BE2C (cell line): ENCODE measurements around the gene TTC6.

Source experiments
- DNase-seq: peaks from one replicate; pipeline ENCODE4 v3.0.0-alpha.2; 2020
- H3K27me3 ChIP-seq: fragments of 250-450 bp; sonication (Bioruptor Pico); 2 replicates; pipeline ENCODE4 v1.5.1; 2020; ENCODE audit warnings: mild to moderate bottlenecking
- H3K36me3 ChIP-seq: fragments of 250-450 bp; sonication (Bioruptor Pico); 2 replicates; pipeline ENCODE4 v1.5.1; 2020; ENCODE audit warnings: mild to moderate bottlenecking
- H3K4me1 ChIP-seq: fragments of 250-450 bp; sonication (Bioruptor Pico); 2 replicates; pipeline ENCODE4 v1.5.1; 2020
- H3K4me3 ChIP-seq: 2 replicates; pipeline ENCODE4 v1.5.1; 2011; ENCODE audit warnings: low read depth, low read length
- H3K9me3 ChIP-seq: fragments of 250-450 bp; sonication (Bioruptor Pico); 2 replicates; pipeline ENCODE4 v1.5.1; 2020
- TF ChIP-seq, protein P1 (sequence below): IDR thresholded peaks from 2 replicates; pipeline ENCODE4 v1.5.1; 2012; ENCODE audit warnings: mild to moderate bottlenecking, low read depth, low read length

The TTC6 gene

DNA sequence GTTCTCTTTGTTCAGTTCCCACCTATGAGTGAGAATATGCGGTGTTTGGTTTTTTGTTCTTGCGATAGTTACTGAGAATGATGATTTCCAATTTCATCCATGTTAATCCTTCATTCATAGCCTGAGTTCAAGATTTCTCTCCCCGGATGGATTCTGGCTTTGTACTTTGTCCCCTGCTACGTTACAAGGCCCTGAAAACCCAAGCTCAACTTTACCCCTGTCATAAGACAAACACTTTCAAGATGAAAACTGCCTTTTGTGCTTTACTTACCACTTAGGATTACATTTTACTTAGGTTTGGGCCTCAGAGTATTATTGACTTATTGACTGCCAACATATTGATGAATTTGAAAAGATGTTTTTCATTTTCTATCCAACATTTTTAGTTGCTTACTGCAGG lies 36.7 kb upstream of the TTC6 start:
- Histone ChIP-seq H3K4me3 (no peak overlapping the region), H3K27me3 (no peaks in the 10 kb centered on the region), H3K4me1 (no peaks in the 10 kb centered on the region), H3K36me3 (no peaks in the 10 kb centered on the region), H3K9me3 (no peaks in the 10 kb centered on the region)
- TF ChIP-seq, protein P1, sequence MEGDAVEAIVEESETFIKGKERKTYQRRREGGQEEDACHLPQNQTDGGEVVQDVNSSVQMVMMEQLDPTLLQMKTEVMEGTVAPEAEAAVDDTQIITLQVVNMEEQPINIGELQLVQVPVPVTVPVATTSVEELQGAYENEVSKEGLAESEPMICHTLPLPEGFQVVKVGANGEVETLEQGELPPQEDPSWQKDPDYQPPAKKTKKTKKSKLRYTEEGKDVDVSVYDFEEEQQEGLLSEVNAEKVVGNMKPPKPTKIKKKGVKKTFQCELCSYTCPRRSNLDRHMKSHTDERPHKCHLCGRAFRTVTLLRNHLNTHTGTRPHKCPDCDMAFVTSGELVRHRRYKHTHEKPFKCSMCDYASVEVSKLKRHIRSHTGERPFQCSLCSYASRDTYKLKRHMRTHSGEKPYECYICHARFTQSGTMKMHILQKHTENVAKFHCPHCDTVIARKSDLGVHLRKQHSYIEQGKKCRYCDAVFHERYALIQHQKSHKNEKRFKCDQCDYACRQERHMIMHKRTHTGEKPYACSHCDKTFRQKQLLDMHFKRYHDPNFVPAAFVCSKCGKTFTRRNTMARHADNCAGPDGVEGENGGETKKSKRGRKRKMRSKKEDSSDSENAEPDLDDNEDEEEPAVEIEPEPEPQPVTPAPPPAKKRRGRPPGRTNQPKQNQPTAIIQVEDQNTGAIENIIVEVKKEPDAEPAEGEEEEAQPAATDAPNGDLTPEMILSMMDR = no peak
- no peak for DNase-seq

GRCh38 chr14:37559386-37559785 lies 36.0 kb upstream of the TTC6 start:
- Histone ChIP-seq H3K4me1 (no peaks in the 10 kb centered on the region), H3K9me3 (no peaks in the 10 kb centered on the region), H3K27me3 (no peaks in the 10 kb centered on the region), H3K36me3 (no peaks in the 10 kb centered on the region), H3K4me3 (no peak overlapping the region)
- DNase-seq = no peak
- TF ChIP-seq, protein P1 = no peak

- no peaks in the 10 kb centered on the region for H3K27me3 ChIP-seq
- no peaks in the 10 kb centered on the region for H3K4me1 ChIP-seq
- TF ChIP-seq, protein P1 = no peak
- no peaks in the 10 kb centered on the region for H3K36me3 ChIP-seq
- H3K9me3 ChIP-seq = no peaks in the 10 kb centered on the region
- DNase-seq = no peak
- H3K4me3 ChIP-seq = no peak overlapping the region
Measured at GRCh38 chr14:37563189-37563588, 32.2 kb upstream of the TTC6 start.

- H3K9me3 ChIP-seq = no peaks in the 10 kb centered on the region
- no peak overlapping the region for H3K4me3 ChIP-seq
- H3K27me3 ChIP-seq = no peaks in the 10 kb centered on the region
- TF ChIP-seq, protein P1 = no peak
- no peaks in the 10 kb centered on the region for H3K36me3 ChIP-seq
- no peaks in the 10 kb centered on the region for H3K4me1 ChIP-seq
- DNase-seq = no peak
Measured at GRCh38 chr14:37565550-37565949, 29.9 kb upstream of the TTC6 start.

GRCh38 chr14:37566811-37567371 lies 28.5 kb upstream of the TTC6 start:
- TF ChIP-seq, protein P1 = no peak
- H3K9me3 ChIP-seq = no peaks in the 10 kb centered on the region
- no peaks in the 10 kb centered on the region; the same call in 1 of the 2 replicates for H3K27me3 ChIP-seq
- no peak overlapping the region for H3K4me3 ChIP-seq
- H3K4me1 ChIP-seq = no peaks in the 10 kb centered on the region
- no peak for DNase-seq
- H3K36me3 ChIP-seq = no peaks in the 10 kb centered on the region

- no peaks in the 10 kb centered on the region; the same call in 1 of the 2 replicates for H3K27me3 ChIP-seq
- no peak for DNase-seq
- no peaks in the 10 kb centered on the region for H3K36me3 ChIP-seq
- no peaks in the 10 kb centered on the region for H3K4me1 ChIP-seq
- TF ChIP-seq, protein P1 = no peak
- no peak overlapping the region for H3K4me3 ChIP-seq
- no peaks in the 10 kb centered on the region for H3K9me3 ChIP-seq
Measured at GRCh38 chr14:37569729-37570128, 25.7 kb upstream of the TTC6 start.
